SH-SY5Y (cell line): Measurements from ENCODE around the gene SRXN1.

Source experiments
- GATA2 ChIP-seq: IDR thresholded peaks from 2 replicates; pipeline ENCODE4 v1.6.1; 2011; ENCODE audit warnings: mild to moderate bottlenecking, low read depth, low read length
- GATA3 ChIP-seq: IDR thresholded peaks from 2 replicates; pipeline ENCODE4 v1.6.1; 2011; ENCODE audit warnings: low read depth, mild to moderate bottlenecking, low read length, moderate library complexity

SRXN1 gene

DNA sequence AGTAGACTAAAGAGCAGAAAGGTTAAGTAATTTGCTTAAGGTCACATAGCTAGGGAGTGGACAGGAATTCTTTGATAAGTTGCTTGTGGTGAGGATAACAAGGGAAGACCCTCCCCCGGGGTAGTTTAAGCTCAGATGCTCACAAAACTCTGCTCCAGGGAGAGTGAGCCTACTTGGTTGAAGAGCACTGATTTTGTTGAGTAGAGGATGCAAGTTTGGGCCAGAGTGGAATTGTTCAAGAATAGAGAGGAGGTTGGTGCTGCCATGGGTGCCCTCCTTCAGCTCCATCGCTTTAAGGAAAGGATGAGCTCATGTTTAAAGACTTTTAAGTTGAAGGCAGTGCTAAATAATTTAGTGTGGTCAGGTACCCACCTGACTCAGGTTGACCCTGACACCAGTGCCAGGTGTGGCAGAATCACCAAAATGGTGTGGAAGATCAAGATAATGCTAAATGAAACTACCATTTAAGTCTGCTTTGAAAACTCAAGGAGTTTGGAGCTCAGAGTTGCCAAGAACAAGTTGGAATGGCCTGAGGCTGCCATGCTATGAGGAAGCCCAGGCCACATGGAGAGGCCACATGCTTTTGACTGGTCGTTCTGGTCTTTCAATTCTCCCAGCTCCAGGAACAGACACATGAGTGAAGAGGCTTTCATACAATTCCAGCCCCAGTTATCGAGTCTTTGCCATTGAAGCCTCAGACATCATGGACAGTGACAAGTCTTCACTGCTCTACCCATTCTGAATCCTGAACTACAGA, 34.9 kb downstream of the SRXN1 start:
- no peak for TF ChIP-seq GATA2
- TF ChIP-seq GATA3, result no peak

DNA sequence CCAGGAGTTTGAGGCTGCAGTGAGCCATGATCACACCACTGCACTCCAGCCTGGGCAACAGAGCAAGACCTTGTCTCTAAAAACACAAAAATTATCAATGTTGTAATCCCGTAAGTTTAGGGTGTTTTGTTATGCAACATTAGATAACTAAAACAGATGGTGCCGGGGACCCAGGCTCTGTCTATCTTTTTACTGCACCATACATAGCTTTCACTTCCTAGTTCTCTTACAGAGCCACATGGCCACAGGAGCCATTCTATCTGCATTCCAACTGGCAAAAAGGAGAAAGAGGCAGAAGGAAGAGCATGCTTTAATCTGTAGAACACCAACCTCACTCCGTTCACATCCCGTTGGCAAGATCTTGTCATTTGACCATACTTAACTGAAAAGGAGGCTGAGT, 37.5 kb downstream of the SRXN1 start:
- TF ChIP-seq GATA3, result no peak
- TF ChIP-seq GATA2, result no peak

DNA sequence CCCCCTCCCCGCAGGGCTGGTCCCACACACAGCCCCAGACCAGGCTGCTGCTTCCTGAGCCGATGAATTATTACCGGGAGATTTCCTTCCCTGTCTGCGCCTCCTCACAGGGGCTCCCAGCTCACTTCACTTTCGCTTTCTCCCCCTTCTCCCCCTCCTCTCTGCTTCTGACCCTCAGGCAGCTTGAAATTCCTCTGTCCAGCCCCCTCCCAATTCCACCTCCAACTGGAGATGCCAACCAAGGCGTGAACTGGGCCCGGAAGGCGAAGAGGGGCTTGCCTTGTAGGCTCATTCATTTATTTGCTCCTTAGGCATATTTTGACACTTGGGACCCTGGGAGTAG, 41.2 kb downstream of the SRXN1 start:
- no peak for TF ChIP-seq GATA3
- no peak for TF ChIP-seq GATA2

DNA sequence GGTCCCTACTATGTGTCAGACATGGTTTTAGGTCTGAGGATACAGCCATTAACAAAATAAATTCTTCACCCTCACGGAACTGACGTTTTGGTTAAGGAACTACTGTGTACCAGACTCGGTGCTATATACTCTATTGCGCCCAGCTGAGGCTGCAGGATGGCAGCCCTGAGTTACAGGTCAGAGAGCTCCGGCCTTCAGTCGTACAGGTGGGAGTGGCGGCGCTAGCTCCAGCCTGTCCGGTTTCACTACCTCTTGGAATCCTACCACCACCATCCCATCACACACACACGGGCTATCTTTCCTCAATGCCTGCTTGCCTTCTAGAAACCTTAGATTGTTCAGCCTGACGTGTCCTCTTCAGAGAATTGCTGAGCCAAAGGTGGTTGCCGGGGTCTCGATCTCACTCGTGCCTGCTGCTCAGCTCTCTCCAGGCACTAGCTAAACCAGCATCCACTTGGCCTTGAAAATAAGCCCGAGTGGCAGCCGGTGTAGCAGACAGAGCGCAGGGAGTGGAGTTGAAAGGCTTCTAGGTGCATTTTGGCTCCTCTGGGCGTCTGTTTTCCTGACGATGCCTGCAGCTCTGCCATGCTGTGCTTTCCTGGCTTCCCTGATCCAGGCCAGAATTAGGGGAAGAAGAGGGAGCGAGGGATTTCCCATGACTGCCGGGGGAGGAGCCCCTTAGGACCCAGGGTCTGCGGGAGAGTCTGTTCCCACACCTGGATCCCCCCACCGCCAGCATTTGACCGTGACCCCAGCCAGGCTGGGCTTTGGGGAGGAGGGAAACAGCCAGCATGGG, 41.8 kb downstream of the SRXN1 start:
- TF ChIP-seq GATA2, result no peak
- TF ChIP-seq GATA3, result no peak

DNA sequence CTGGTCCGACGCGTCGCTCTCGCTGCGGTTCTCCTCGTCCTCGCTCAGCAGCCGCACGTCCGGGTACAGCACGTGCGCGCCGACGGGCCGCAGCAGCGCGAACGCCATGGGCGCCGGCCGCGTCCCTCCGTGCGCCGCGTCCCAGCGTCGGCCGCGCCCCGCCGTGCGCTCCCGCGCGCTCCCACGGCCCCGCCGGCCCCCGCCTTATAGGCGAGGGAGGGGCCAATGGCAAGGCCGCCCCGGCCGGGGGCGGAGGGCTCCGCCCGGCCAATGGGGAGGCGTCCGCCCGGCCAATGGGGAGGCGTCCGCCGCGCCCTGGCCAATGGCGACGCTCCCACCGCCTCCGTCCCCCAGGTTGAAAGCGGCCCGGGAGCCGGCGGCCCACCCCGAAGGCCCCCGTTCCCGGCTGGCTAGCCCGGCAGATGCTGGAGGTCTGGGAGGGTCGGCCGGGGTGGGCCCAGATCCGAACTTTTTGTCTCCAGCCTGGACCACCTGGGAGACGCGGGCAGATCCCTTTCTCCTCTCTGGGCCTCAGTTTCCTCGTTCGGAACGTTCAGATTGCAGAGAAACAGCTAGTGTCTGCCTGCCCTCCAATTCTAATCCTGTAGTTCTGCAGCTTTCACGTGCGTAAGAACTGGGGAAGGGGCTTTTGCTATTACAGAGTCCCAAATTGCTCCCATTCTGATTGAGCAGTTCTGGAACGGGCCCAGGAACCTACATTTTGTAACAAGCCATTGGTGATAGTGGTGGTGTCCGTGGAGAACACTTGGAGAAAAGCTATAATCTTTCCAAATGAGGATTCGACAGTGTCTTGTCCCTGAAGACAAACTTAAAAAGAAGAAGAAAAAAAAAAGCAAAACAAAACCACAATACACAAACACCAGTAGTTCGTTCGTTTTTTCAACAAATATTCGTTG, 42.6 kb downstream of the SRXN1 start, which contains the start of gene TCF15:
Gene TCF15, minus strand, starts transcription at position 180 of the 917 bp plus-strand sequence. Its CDS starts 72 bp downstream, at position 108.
- no peak for TF ChIP-seq GATA2
- TF ChIP-seq GATA3, result no peak

DNA sequence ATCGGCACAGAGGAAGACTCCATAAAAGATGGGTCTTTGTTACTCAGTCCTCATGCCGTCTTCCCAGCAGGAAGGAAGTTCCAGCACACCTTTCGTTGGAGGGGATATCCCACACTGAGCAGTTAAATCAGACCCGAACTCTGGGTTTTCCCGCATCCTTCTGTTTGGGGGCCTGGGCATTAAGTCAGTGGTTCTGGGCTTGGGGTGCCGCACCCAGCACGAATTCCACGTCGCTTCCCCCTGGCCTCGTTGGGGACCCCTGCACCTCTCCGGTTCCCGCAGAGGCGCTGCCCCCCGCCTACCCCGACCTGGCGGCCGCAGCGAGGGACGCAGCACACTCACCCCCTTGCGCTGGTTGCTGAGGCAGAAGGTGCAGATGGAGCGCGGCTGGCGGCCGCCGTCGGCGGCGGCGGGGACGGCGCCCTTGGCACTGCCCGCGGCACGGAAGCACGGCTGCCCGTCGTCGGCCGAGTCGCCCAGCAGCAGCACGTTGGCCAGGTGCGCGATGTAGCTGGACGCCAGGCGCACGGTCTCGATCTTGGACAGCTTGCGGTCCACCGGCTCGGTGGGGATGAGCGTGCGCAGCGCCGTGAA, 43.5 kb downstream of the SRXN1 start:
- TF ChIP-seq GATA3 (no peak), GATA2 (no peak)

DNA sequence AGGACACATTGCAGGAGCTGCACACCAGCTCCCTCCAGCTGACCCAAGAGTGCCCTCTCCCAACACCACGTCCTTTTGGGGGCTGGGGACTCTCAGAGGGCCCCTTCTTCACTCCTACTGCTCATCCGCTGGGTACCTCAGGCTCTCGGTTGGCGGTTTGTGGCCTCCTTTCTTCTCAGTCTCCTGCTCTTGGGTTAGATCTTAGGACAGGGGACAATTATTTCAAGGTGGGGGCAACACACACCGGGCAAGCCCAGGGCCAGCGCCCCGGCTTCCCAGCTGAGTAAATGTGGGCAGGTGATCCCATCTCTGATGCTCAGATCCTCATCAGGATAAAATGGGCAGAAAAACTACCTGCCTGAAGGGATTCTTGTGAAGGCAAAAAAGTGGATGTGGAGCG, 44.0 kb downstream of the SRXN1 start:
- TF ChIP-seq GATA2 (no peak), GATA3 (no peak)

DNA sequence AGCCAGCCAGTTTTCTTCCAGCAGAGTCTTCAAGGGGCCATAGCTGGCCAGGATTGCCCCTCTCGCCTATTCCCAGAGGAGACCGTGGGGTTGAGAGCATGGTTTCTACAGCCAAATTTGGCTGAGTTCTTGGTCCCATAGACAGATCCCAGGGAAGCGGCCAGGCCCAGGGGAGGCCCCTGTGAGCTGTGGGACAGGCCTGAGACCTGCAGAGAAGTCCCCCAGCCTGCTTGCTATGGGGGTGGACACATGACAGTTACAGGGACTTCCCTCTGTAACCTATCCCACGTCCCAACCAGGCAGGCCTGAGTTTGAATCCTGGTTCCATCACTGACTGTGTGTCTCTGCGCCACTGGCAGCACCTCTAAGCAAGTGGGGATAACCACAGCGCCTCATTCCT, 45.5 kb downstream of the SRXN1 start:
- TF ChIP-seq GATA2 (no peak), GATA3 (no peak)

DNA sequence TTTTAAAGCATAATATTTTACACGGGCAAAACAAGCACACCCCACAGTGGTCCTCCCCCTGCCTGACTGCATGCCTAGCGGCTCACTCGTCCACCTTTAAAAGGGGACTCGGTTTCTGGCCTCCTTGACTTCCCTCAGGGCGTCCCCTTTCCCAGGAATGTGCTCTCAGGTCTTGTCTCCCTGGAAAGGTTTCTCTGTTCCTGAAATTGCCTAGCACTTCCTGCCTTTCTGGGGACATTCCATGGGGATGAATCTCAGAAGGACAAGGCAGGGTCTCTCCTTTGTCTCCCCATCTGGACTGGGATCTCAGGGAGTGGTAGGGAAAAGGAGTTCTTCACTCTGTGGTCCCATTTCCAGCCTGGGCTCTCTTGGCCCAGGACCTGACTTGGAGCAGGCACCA, 47.8 kb downstream of the SRXN1 start:
- TF ChIP-seq GATA3, result no peak
- no peak for TF ChIP-seq GATA2

DNA sequence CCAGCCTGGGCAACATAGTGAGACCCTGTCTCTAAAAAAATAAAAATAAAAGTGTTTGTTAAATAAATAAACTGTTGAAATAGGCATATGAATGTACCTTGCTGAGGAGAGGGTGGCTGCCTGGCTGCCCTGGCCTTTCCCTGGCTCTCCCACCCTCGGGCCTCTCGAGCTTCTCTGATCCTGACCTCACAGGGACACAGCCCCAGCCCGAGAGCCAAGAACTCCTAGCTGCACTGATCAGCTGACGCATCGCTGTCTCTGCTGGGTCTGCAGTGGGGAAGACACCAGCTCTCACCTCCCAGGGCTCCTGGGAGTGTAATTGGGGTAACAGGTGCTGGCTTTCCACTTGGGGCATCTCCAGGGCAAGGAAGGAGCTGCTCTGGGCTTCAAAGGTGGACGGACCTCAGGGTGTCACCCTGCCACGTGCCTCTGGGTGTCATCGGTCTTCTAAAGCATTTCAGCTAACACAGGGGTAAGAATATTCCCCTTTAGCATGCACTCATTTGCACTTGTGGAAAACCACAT, 49.8 kb downstream of the SRXN1 start:
- TF ChIP-seq GATA2 (no peak), GATA3 (no peak)

DNA sequence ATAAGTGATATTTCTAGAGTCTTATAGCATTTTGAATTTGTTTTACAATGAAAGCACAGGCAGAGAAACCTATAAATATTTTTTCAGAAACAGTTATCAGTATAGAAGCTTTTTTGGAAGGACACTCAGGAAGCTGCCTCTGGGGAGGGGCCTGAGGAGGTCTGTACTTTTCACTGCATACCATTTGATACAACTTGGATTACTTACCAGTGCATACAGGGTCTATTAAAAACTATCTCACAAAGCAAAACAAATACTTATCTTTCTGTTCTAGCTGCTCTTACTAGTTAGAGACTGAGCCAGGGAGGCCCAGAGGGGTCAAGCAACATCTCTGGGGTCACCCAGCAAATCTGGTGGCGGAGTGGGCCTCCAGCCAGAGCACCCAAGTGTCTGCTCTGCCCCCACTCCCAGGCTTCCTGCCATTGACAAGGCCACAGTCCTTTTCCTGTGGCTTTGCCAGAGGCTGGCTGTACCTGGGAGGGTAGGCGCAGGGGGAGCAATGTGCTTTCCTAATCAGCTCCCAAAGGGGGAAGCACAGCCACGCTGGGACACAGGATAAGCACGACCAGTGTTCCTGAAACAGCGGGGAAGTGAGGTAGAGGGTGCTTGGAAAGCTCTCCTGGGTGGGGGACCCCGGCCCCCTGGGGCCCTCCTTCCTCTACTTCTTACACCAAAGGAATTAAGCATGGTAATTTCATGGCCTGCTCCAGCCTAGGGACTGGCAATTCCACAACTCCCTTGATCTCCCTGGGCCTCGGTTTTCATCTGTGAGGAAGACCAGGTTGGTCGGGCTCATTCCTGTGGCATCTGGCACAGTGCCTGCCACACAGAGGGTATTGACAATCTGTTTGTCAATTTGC, 50.7 kb downstream of the SRXN1 start:
- TF ChIP-seq GATA3 (no peak), GATA2 (no peak)

DNA sequence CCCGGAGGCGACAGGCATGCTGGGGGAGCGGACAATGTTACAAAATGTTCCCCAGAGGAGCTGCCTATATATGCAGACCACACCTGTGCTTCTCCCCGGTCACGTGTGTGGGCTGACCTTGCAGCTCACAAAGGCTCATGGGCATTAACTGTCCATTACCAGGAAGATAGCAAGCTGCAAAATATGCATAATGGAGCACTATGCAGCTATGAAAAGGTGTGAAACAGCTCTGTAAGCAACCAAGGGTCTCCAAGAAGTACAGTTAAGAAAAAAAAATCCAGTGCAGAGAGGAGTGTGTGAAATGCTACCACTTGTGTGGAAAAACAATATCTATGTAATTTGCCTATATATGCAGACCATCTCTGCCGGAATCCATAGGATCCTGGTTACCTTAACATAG, 52.3 kb downstream of the SRXN1 start:
- TF ChIP-seq GATA2 (no peak), GATA3 (no peak)

DNA sequence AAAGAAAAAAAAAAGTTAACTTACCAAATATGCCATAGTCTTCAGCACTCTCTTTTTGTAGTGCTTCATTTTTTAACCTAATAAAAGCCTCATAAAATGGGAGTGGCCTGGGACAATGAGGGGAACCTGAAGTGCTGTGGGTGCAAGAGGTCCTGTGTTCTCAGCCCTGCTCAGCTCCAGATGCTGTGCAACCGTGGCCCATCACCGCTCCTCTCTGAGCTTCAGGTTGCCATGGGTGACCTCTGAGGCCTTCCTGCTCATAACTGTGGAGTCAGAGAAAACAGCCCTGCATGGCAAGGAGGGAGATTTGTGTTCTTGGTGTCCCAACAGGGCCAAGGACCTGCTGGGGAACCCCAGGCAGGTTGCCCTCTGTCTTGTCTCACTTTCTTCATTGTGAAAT, 52.9 kb downstream of the SRXN1 start:
- TF ChIP-seq GATA2 (no peak), GATA3 (no peak)
